ENCODE results near the gene ARID4B. TPM values are rescaled to one million over a fixed set of nuclear protein-coding genes. Genes with fewer than 3 reads are reported as not detected.
A peak's percentile ranks its signal among the peaks of the same experiment; 100 is the strongest.
"Not testable (repeated sequence)": the region's sequence is repeated elsewhere in the genome, so short reads cannot be mapped to it uniquely, and the experiment has no call there.

ARID4B gene
- total RNA-seq (2014; rRNA removed; shearing (Covaris generic)): 25.1 and 28.3 TPM in 2 replicates

- Histone ChIP-seq H3K27me3 (replicated peaks) (no peaks in the 10 kb centered on the region), H3K9me3 (replicated peaks) (no peaks in the 10 kb centered on the region), H3K27ac (peak within 1 kb of the TSS; percentile 91), H3K36me3 (peaks cover 40% of the 10 kb centered on the region), H3K4me1 (replicated peaks) (peaks cover 12% of the 10 kb centered on the region), H3K4me3 (peak within 1 kb of the TSS; percentile 85)
- peak in 1 of 2 experiments; percentile 89 for DNase-seq (ENCODE audit: low read depth in 1 of 2, low spot score in 2 of 2)
These were observed at the start of gene ARID4B for GRCh38 chr1:235327559-235328270. Gene ARID4B, minus strand, starts transcription at chr1:235328179. Its CDS starts 1,260 bp downstream, at chr1:235326919.

- H3K4me1 ChIP-seq (replicated peaks): no peaks in the 10 kb centered on the region
- no peak overlapping the region for H3K4me3 ChIP-seq
- no peak overlapping the region for H3K27ac ChIP-seq
- peaks cover 50% of the 10 kb centered on the region for H3K36me3 ChIP-seq
- H3K9me3 ChIP-seq (replicated peaks): no peaks in the 10 kb centered on the region
- H3K27me3 ChIP-seq (replicated peaks): no peaks in the 10 kb centered on the region
- no peak for DNase-seq (ENCODE audit: low read depth in 1 of 2, low spot score in 2 of 2)
These were observed 48.1 kb upstream of the ARID4B start for GRCh38 chr1:235375919-235376605.

- Histone ChIP-seq H3K36me3 (peaks cover 5% of the 10 kb centered on the region; the same call in 1 of the 2 replicates), H3K27me3 (replicated peaks) (no peaks in the 10 kb centered on the region), H3K27ac (no peak overlapping the region), H3K4me1 (replicated peaks) (peaks cover 8% of the 10 kb centered on the region; the same call in 1 of the 2 replicates), H3K4me3 (no peak overlapping the region), H3K9me3 (replicated peaks) (no peaks in the 10 kb centered on the region)
- DNase-seq (ENCODE audit: low read depth in 1 of 2, low spot score in 2 of 2): no peak
These were observed 41.8 kb upstream of the ARID4B start for GRCh38 chr1:235369802-235370201.

GRCh38 chr1:235368428-235368827, 40.4 kb upstream of the ARID4B start:
- no peaks in the 10 kb centered on the region for H3K27me3 ChIP-seq (replicated peaks)
- H3K27ac ChIP-seq: no peak overlapping the region
- no peak for DNase-seq (ENCODE audit: low read depth in 1 of 2, low spot score in 2 of 2)
- H3K36me3 ChIP-seq: peaks cover 5% of the 10 kb centered on the region; the same call in 1 of the 2 replicates
- no peaks in the 10 kb centered on the region for H3K9me3 ChIP-seq (replicated peaks)
- peak overlapping the region; percentile 56 for H3K4me3 ChIP-seq
- peaks cover 8% of the 10 kb centered on the region; the same call in 1 of the 2 replicates for H3K4me1 ChIP-seq (replicated peaks)

GRCh38 chr1:235367000-235367908, 39.3 kb upstream of the ARID4B start, which contains the start of gene TBCE:
Gene TBCE, plus strand, starts transcription at chr1:235367427. Its CDS starts 12,623 bp downstream, at chr1:235380050.
- DNase-seq (ENCODE audit: low read depth in 1 of 2, low spot score in 2 of 2): peak; percentile 95 to 97
- Histone ChIP-seq H3K36me3 (peaks cover 5% of the 10 kb centered on the region; the same call in 1 of the 2 replicates), H3K27ac (peak within 1 kb of the TSS; percentile 34), H3K9me3 (replicated peaks) (no peaks in the 10 kb centered on the region), H3K4me1 (replicated peaks) (peaks cover 8% of the 10 kb centered on the region; the same call in 1 of the 2 replicates), H3K4me3 (peak within 1 kb of the TSS; percentile 56), H3K27me3 (replicated peaks) (no peaks in the 10 kb centered on the region)

- no peaks in the 10 kb centered on the region for H3K27me3 ChIP-seq (replicated peaks)
- no peaks in the 10 kb centered on the region for H3K36me3 ChIP-seq
- peaks cover 8% of the 10 kb centered on the region; the same call in 1 of the 2 replicates for H3K4me1 ChIP-seq (replicated peaks)
- no peak overlapping the region for H3K27ac ChIP-seq
- H3K4me3 ChIP-seq: no peak overlapping the region
- DNase-seq (ENCODE audit: low read depth in 1 of 2, low spot score in 2 of 2): no peak
- no peaks in the 10 kb centered on the region for H3K9me3 ChIP-seq (replicated peaks)
These were observed 38.3 kb upstream of the ARID4B start for GRCh38 chr1:235366286-235366685.

GRCh38 chr1:235364189-235364588, 36.2 kb upstream of the ARID4B start:
- not testable (repeated sequence) for H3K27me3 ChIP-seq (replicated peaks); H3K4me1 ChIP-seq (replicated peaks); H3K9me3 ChIP-seq (replicated peaks); H3K36me3 ChIP-seq; H3K27ac ChIP-seq; DNase-seq (ENCODE audit: low read depth in 1 of 2, low spot score in 2 of 2); H3K4me3 ChIP-seq

- no peak overlapping the region for H3K4me3 ChIP-seq
- no peaks in the 10 kb centered on the region for H3K36me3 ChIP-seq
- H3K27ac ChIP-seq: no peak overlapping the region
- H3K9me3 ChIP-seq (replicated peaks): no peaks in the 10 kb centered on the region
- no peak for DNase-seq (ENCODE audit: low read depth in 1 of 2, low spot score in 2 of 2)
- H3K27me3 ChIP-seq (replicated peaks): no peaks in the 10 kb centered on the region
- no peaks in the 10 kb centered on the region for H3K4me1 ChIP-seq (replicated peaks)
These were observed 30.9 kb upstream of the ARID4B start for GRCh38 chr1:235358899-235359298.

GRCh38 chr1:235357485-235358373, 29.8 kb upstream of the ARID4B start:
- Histone ChIP-seq H3K4me1 (replicated peaks) (no peaks in the 10 kb centered on the region), H3K27ac (no peak overlapping the region), H3K36me3 (no peaks in the 10 kb centered on the region), H3K4me3 (no peak overlapping the region), H3K27me3 (replicated peaks) (no peaks in the 10 kb centered on the region), H3K9me3 (replicated peaks) (no peaks in the 10 kb centered on the region)
- no peak for DNase-seq (ENCODE audit: low read depth in 1 of 2, low spot score in 2 of 2)

GRCh38 chr1:235351898-235352297, 23.9 kb upstream of the ARID4B start:
- H3K9me3 ChIP-seq (replicated peaks): no peaks in the 10 kb centered on the region
- no peaks in the 10 kb centered on the region for H3K36me3 ChIP-seq
- no peak overlapping the region for H3K27ac ChIP-seq
- H3K4me1 ChIP-seq (replicated peaks): no peaks in the 10 kb centered on the region
- DNase-seq (ENCODE audit: low read depth in 1 of 2, low spot score in 2 of 2): no peak
- no peak overlapping the region for H3K4me3 ChIP-seq
- H3K27me3 ChIP-seq (replicated peaks): no peaks in the 10 kb centered on the region

GRCh38 chr1:235351441-235351840, 23.5 kb upstream of the ARID4B start:
- Histone ChIP-seq H3K27ac (no peak overlapping the region), H3K4me1 (replicated peaks) (no peaks in the 10 kb centered on the region), H3K4me3 (no peak overlapping the region), H3K36me3 (no peaks in the 10 kb centered on the region), H3K27me3 (replicated peaks) (no peaks in the 10 kb centered on the region), H3K9me3 (replicated peaks) (no peaks in the 10 kb centered on the region)
- DNase-seq (ENCODE audit: low read depth in 1 of 2, low spot score in 2 of 2): no peak

GRCh38 chr1:235343726-235344125, 15.7 kb upstream of the ARID4B start:
- Histone ChIP-seq H3K27ac (no peak overlapping the region), H3K9me3 (replicated peaks) (no peaks in the 10 kb centered on the region), H3K27me3 (replicated peaks) (no peaks in the 10 kb centered on the region), H3K4me1 (replicated peaks) (no peaks in the 10 kb centered on the region), H3K36me3 (peaks cover 23% of the 10 kb centered on the region), H3K4me3 (no peak overlapping the region)
- no peak for DNase-seq (ENCODE audit: low read depth in 1 of 2, low spot score in 2 of 2)

GRCh38 chr1:235342471-235342870, 14.5 kb upstream of the ARID4B start:
- Histone ChIP-seq H3K4me1 (replicated peaks) (no peaks in the 10 kb centered on the region), H3K27me3 (replicated peaks) (no peaks in the 10 kb centered on the region), H3K4me3 (no peak overlapping the region), H3K27ac (no peak overlapping the region), H3K36me3 (peaks cover 27% of the 10 kb centered on the region), H3K9me3 (replicated peaks) (no peaks in the 10 kb centered on the region)
- no peak for DNase-seq (ENCODE audit: low read depth in 1 of 2, low spot score in 2 of 2)
